ENCODE data around the gene CAMLG.
"Not testable (repeated sequence)": the region's sequence is repeated elsewhere in the genome, so short reads cannot be mapped to it uniquely, and the experiment has no call there.

Gene CAMLG

DNA sequence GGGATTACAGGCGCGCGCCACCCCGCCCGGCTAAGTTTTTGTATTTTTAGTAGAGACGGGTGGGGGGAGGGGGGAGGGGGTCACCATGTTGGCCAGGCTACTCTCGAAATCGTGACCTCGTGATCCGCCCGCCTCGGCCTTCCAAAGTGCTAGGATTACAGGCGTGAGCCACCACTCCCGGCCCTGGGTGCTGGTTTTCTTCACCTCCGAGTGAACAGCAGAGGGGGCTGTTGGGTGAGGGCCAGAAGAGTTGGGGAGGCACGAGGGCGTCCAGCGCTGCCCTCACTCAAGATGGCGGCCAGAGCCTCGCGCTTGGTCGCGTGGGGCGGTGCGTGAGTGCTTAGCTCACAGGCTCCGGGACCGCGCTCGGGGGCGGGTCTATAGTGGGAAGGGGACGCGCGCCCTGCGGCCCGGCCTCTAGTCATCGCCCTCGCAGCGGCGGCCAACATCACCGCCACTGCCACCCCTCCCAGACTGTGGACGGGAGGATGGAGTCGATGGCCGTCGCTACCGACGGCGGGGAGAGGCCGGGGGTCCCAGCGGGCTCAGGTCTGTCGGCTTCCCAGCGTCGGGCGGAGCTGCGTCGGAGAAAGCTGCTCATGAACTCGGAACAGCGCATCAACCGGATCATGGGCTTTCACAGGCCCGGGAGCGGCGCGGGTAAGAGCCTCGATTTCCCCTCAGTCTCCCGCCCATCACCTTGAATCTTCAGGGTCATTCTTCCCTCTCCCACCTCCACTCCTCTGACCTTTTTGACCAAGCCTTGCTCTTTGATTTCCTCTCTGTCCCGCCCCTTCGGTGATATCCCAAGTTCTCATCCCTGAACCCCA lies at the start of gene CAMLG:
Gene CAMLG (plus strand): TSS at position 416 of the 830 bp plus-strand sequence. CDS start 73 bp downstream, at position 489.
- peak; percentile 90 to 95 (median 94) for DNase-seq

DNA sequence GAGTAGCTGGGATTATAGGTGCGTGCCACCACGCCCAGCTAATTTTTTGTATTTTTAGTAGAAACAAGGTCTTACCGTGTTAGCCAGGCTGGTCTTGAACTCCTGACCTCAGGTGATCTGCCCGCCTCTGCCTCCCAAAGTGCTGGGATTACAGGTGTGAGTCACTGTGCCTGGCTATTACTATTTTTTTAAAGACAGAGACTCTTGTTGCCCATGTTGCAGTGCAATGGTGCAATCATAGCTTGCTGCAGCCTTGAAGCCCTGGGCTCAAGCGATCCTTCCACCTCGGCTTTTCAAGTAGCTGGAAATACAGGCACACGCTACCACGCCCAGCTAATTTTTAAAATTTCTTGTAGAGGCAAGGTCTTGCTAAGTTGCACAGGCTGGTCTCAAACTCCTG lies 48.2 kb upstream of the CAMLG start:
- DNase-seq: not testable (repeated sequence)

DNA sequence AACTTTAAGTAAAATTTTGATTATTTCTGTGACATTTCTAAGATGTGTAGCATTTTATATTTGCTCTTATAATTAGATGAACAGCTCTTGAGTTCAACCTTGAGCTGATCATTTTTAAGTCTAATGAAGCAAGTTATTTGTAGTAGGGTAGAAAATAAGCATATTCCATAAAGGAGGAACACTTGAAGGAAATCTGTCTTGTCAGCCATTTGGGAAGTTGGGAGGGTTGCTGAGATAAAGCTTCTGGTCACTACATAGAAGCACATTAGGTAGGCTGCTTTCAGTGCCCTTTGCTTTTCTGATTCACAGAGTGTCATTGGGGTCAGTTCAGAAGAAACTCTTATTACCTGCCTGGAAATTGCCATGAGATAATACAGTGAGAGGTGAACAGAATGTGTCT lies 45.6 kb upstream of the CAMLG start:
- no peak for DNase-seq

DNA sequence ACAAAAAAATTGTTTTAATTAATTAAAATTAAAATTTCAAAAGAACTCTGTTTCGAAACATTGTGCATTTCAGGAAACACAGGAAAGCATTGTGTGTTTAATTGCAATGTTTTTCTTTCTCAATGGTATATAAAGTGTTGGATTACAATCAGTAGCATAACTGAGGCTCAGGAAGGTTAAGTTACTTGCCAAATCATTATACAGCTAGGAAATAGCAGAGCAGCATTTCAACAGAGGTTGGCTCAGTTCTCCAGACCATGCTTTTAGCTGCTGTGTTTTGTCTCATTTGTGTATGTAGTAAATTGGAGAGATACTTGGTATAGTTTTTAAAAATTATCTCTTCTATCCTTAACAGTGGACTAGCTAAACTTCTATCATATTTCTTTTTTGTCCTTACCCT lies 30.0 kb upstream of the CAMLG start:
- no peak for DNase-seq

DNA sequence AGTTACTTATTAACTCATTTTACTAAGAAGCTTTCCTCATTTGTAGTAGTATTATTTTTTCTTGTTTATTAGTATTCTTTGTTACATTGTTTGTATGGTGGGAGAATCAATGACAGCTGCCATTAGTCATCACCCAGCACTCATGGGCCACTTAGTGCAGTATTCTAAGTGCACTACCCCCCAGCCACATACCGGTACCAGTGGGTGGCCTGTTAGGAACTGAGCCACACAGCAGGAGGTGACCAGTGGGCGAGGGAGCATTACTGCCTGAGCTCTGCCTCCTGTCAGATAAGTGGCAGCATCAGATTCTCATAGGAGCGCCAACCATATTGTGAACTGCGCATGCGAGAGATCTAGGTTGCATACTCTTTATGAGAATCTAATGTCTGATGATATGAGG lies 24.2 kb upstream of the CAMLG start:
- no peak for DNase-seq

DNA sequence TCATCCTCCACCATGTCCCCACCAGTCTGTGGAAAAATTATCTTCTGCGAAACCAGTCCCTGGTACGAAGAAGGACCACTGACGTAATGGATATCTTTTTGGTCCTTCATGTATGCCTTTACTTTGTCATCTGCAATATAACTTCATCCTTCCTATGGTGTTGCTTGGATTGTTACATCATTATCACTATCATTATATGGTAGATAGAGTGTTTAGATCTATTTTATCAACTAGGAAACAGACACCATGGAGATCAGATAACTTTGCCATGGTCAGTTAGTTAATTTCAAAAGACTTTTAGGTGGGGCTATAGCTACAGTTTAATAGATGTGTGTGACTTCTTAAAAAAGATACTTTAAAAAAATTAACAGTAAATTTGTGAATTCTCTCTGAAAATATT lies 23.8 kb upstream of the CAMLG start:
- DNase-seq: no peak

DNA sequence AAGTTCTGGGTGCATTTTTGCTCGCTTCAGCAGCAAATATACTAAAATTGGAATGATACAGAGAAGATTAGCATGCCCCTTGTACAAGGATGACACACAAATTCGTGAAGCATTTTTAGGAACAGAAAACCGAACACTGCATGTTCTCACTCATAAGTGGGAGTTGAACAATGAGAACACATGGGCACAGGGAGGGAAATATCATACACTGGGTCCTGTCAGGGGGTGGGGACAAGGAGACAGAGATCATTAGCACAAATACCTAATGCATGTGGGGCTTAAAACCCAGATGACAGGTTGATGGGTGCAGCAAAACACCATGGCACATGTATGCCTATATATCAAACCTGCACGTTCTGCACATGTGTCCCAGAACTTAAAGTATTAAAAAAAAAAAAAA lies 22.9 kb upstream of the CAMLG start:
- not testable (repeated sequence) for DNase-seq

DNA sequence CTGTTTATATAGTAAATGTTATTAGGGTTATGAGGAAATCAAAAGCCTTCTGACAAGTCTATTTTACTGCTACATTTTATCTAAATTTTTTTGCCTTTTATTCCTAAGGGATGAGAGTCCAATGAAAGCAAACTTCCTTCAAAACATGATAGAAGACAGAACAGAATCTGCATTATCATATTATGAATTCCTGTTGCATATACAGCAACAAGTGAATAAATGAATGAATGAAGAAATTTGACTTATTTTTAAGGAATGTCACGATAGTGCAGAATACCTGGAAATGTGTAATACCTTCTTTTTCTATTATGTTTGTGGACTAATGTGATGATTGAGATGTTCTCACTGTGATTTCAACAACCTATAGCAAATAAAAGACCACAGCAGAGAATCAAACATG lies 13.5 kb upstream of the CAMLG start:
- DNase-seq: no peak

DNA sequence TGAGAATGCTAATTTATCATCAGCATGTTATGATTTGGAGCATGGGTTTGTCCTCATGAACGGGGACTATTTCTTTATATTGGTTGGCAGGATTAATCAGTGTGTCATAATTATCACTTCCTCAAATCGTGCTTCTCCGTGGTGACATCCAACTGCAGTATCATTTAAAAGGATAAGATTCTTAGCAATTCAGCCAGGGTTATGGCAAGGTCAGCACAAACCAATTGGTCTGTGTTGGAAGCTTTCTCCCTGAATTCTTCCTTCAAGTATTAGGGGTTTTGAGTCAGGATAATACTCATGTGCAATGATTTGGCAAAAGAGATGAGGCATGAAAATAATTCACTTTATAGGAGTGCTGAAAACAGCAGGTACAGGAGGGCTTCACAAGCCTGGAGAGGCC lies 5.5 kb upstream of the CAMLG start:
- DNase-seq: no peak

DNA sequence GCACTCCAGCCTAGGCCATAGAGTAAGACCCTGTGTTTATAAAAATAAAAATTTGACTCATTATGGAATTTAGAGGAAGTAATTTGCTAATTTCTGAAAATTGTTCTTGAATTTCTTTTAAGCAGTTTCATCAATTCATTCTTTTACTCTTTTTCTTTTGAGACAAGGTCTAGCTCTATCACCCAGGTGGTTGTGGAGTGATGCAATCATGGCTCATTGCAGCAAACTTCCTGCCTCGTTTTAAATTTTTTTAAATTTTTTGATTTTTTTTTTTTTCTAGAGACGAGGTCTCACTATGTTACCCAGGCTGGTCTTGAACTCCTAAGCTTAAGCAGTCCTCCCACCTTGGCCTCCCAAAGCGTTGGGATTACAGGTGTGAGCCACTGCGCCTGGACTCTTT lies 3.1 kb upstream of the CAMLG start:
- DNase-seq: no peak

DNA sequence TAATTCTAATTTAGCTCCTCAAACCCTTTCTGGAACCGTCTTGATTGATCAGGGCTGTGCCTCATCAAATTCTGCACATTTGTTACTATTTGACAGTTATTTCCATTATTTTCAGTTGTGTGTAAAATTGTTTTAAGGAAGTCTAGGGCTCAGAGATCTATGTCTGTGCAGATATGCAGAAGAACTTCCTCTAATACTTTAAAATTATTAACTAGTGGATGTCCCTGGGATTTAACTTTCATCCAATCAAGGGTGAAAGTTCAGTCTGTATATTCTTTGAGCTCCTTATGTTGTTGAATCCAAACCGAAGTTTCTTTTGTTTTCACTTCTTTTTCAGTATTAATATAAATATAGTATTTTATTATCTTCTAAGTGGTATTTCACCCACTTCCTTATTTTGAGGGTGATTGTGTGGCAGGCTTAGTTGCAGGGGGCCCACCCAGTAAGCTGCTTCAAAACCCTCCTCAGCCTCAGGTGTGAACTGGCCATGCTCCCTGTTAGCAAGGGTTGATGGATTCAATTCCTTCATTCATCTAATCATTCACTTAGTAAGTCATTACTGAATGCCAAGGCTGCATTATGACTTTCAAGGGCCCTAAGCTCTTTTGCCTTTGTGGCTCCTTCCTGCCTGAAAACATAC lies 2.1 kb upstream of the CAMLG start:
- DNase-seq: peak in 1 of 6 experiments; percentile 1

DNA sequence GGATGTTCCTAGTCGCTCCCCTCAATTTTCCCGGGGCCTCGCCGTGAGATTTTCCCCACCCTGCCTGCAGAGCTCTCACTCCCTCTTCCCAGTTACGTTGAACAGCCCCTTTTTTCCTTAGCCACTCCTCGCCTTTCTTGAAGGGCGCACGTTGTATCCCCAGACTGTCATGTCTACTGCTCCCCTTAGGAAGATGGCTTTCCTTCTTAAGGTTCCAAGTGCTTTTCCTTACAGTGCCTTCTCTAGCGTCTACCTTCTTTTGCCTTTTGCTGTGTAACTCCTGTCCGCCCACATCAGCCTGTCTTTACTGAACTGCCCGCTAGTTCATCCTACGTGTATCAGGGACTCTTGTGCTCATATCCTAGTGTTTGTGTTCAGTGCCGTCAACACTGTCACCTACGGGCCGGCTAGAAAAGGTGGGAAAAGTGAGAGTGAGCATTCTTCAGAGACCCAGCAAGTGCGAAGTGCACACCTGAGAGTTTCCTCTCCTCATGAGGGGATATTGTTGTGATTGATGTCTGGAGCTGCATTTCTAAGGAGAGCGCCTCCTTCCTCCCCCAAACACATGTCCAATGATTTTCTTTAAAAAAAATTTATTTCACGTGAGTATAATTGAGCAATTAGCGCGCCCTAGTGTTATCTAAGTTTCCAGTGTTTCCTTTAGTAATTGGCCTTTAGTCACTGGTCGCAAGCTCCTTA lies 764 bp downstream of the CAMLG start:
- DNase-seq: peak in 5 of 6 experiments; percentile 4 to 47 (median 12)

DNA sequence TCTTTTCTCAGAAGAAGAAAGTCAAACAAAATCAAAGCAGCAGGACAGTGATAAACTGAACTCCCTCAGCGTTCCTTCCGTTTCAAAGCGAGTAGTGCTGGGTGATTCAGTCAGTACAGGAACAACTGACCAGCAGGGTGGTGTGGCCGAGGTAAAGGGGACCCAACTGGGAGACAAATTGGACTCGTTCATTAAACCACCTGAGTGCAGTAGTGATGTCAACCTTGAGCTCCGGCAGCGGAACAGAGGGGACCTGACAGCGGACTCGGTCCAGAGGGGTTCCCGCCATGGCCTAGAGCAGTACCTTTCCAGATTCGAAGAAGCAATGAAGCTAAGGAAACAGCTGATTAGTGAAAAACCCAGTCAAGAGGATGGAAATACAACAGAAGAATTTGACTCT lies 2.7 kb downstream of the CAMLG start:
- no peak for DNase-seq

DNA sequence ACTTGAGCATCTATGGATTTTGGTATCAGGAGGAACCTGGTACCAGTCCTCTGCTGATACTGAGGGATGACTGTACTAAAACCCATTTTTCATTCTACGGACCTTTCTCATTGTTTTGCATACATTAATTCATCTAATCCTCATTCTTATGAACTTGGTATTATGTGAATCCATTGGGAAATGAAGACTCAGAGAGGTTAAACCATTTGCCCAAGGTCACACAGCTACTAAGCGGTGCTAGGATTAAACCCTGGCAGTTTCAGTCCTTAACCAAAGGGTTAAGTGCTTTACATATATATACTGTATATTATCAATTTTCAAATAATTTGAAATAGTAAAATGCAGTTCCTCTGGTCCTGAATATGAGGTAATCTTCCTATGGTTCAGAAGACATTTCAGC lies 3.8 kb downstream of the CAMLG start:
- no peak for DNase-seq

DNA sequence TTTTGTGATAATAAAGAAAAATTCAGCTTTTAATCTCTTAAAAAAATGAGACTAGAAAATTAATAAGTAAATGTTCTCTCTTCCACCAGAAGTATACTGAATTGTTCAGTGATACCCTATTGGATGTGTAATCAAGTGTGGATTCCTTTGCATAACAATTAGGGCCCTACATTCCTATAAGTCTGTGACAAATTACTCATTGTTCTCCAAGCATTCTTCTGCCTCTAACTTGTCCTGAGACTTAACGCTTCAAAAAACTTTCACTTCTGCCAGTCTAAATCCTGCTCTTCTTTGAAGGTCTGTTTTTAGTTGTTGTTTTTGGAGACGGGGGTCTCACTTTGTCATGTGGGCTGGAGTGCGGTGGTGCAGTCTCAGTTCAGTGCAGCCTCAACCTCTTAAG lies 11.1 kb downstream of the CAMLG start:
- no peak for DNase-seq

DNA sequence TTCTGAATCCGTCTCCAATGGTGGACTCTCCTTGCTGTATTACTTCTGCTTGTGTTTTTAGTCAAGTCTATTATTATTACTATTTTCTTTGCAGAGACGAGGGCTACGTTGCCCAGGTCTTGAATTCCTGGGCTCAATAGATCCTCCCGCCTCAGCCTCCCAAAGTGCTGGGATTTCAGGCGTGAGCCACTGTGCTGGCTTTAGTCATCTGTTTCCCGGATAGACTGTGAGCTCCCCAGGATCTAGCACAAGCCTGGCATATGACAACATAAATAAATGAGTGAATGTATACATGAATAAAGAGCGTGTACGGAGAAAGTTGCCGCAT lies 19.8 kb downstream of the CAMLG start:
- DNase-seq: no peak

DNA sequence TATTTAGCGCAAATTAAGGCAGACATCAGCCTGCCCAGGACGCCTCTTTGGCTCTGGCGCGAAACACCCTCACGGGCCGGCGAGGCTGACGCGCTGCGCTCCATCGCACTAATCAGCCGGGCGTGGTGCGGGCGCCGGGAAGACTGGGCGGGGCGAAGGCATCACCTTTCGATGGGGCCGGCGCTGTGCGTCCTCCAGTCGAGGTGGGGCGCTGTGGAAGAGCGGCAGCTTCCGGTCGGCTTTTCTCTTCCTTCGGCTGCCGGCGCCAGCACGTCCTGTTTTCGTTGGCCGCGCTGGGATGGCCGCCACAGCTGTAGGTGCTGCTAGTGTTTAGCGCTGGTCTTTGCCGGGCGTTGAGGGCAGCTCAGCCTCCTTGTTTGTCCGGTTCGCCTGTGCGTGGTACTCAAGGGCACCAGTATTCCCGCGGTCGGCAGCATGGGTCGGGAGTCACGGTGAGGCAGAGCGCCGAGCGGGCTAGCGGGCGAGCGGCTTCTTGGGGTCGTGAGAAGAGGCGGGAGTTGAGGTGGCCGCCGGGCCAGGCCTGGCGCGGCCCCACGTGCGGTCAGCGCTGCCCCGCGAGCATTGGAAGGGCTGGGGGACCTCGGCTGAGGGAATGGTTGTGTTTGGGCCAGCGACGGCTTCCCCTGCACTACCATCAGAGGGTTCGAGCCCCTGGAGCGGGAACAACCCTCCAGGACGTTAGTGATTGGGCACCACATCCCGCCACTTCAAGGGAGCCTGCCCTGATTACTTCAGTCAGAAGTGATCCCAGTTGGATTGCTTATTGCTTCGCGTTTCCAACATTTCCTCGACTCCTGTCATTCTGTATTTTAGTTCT lies 20.4 kb downstream of the CAMLG start, which contains the start of gene DDX46:
Gene DDX46 (plus strand): TSS at position 276 of the 838 bp plus-strand sequence. CDS start 160 bp downstream, at position 436.
- peak; percentile 84 to 90 (median 88) for DNase-seq

DNA sequence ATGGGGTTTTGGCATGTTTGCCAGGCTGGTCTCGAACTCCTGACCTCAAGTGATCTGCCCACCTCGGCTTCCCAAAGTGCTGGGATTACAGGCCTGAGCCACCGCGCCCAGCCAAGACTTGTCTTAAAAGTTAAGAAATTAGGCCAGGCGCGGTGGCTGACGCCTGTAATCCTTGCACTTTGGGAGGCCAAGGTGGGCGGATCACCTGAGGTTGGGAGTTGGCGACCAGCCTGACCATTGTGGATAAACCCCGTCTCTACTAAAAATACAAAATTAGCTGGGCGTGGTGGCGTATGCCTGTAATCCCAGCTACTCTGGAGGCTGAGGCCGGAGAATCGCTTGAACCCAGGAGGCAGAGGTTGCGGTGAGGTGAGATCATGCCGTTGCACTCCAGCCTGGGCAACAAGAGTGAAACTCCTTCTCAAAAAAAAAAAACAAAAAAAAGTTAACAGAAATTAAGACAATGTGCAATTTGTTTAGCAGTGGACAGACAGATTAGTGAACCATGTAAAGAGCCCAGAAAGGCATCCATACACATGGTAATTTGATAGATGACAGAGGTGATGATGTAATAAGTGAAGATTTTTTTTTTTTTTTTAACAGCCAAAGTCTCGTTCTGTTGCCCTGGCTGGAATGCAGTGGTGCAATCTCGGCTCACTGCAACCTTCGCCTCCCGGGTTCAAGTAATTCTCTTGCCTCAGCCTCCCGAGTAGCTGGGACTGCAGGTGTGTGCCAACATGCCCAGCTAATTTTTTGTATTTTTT lies 29.4 kb downstream of the CAMLG start:
- DNase-seq: not testable (repeated sequence)

DNA sequence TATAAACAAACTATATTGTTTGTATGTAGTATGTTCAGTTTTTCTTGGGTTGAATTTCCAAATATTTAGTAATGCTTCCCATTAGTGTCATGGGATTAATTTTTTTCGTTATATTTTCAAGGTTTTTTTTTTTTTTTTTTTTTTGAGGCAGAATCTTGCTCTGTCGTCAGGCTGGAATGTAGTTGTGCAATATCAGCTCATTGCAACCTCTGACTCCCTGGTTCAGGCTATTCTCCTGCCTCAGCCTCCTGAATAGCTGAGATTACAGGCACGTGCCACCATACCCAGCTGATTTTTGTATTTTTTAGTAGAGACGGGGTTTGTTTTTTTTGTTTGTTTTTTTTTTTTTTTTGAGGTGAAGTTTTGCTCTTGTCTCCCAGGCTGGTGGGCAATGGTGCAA lies 30.9 kb downstream of the CAMLG start:
- DNase-seq: no peak

DNA sequence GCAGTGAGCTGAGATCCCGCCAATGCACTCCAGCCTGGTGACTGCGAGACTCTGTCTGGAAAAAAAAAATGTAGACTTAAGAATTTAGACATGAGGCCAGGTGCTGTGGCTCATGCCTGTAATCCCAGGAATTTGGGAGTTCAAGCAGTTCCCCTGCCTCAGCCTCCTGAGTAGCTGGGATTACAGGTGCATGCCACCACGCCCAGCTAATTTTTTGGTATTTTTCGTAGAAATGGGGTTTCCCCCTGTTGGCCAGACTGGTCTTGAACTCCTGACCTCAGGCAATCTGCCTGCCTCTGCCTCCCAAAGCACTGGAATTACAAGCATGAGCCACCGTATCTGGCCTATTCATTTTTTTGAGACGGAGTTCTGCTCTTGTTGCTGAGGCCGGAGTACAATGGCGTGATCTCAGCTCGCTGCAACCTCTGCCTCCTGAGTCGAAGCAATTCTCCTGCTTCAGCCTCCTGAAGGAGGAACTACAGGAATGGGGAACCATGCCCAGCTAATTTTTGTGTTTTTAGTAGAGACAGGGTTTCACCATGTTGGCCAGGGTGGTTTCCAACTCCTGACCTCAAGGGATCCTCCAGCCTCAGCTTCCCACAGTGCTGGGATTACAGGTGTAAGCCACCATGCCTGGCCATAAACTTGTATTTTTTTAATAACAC lies 34.2 kb downstream of the CAMLG start:
- no peak for DNase-seq

DNA sequence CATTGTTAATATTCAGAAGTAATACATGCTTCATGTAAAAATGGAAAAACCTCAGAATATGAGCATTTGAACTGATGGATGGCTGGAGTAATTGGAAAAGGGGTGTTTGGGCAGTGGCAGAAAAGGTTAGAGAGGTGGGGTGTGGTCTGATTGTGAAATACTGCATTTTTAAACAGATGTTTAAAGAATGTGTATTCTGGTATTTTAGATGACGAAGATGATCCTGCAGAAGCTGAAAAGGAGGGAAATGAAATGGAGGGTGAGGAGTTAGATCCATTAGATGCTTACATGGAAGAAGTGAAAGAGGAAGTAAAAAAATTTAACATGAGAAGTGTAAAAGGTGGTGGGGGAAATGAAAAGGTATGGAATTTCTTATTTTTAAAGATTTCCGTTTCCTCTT lies 39.0 kb downstream of the CAMLG start:
- DNase-seq: no peak

Data from stimulated activated naive CD4-positive, alpha-beta T cell (primary cell).